ENCODE measurements around the gene BLACAT1. TPM values are rescaled to one million over a fixed set of nuclear protein-coding genes. Genes with fewer than 3 reads are reported as not detected.

Gene BLACAT1
- total and polyA plus RNA-seq, 4 donors = 0.35 to 0.74 (median 0.58) TPM

- ATAC-seq (ENCODE audit: insufficient read depth, low FRiP score) (no peak), DNase-seq (no peak)
- H3K9ac ChIP-seq (ENCODE audit: insufficient read depth in 1 of 2, low read length in 2 of 2) = no peak overlapping the region
- TF ChIP-seq, protein P1, sequence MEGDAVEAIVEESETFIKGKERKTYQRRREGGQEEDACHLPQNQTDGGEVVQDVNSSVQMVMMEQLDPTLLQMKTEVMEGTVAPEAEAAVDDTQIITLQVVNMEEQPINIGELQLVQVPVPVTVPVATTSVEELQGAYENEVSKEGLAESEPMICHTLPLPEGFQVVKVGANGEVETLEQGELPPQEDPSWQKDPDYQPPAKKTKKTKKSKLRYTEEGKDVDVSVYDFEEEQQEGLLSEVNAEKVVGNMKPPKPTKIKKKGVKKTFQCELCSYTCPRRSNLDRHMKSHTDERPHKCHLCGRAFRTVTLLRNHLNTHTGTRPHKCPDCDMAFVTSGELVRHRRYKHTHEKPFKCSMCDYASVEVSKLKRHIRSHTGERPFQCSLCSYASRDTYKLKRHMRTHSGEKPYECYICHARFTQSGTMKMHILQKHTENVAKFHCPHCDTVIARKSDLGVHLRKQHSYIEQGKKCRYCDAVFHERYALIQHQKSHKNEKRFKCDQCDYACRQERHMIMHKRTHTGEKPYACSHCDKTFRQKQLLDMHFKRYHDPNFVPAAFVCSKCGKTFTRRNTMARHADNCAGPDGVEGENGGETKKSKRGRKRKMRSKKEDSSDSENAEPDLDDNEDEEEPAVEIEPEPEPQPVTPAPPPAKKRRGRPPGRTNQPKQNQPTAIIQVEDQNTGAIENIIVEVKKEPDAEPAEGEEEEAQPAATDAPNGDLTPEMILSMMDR (IDR thresholded peaks at IDR 0.05; ENCODE audit: control extremely low read depth, extremely low read depth) = no peak
- no peak overlapping the region for H3K4me3 ChIP-seq
- peaks cover 3 to 37% (median 9%) of the 10 kb centered on the region in 5 donors for H3K4me1 ChIP-seq (ENCODE audit: control insufficient read depth in 5 of 5, insufficient read depth in 5 of 5, low read length in 5 of 5)
- 52 to 53% methylated on average over 2 of the region's 2 CpGs for WGBS, 2 donors
- no peak overlapping the region for H3K27ac ChIP-seq (ENCODE audit: low read depth in 1 of 2, low read length in 1 of 2)
- H3K36me3 ChIP-seq (ENCODE audit: control insufficient read depth in 4 of 4, insufficient read depth in 4 of 4, low read length in 4 of 4) = no peaks in the 10 kb centered on the region
- H3K9me3 ChIP-seq (ENCODE audit: control insufficient read depth in 4 of 4, insufficient read depth in 3 of 4, low read length in 3 of 4) = no peaks in the 10 kb centered on the region
- H3K27me3 ChIP-seq (ENCODE audit: control insufficient read depth in 3 of 3, insufficient read depth in 3 of 3, low read length in 2 of 3) = no peaks in the 10 kb centered on the region
Measured at GRCh38 chr1:205492201-205492667, 36.4 kb upstream of the BLACAT1 start.

- DNase-seq (peak in 1 of 3 donors; percentile 28), ATAC-seq (ENCODE audit: insufficient read depth, low FRiP score) (no peak)
- peaks cover 3 to 37% (median 9%) of the 10 kb centered on the region in 5 donors for H3K4me1 ChIP-seq (ENCODE audit: control insufficient read depth in 5 of 5, insufficient read depth in 5 of 5, low read length in 5 of 5)
- no peak overlapping the region for H3K9ac ChIP-seq (ENCODE audit: insufficient read depth in 1 of 2, low read length in 2 of 2)
- WGBS, 2 donors = 53 to 69% methylated on average over 4 of the region's 4 CpGs
- no peaks in the 10 kb centered on the region for H3K9me3 ChIP-seq (ENCODE audit: control insufficient read depth in 4 of 4, insufficient read depth in 3 of 4, low read length in 3 of 4)
- no peak overlapping the region for H3K27ac ChIP-seq (ENCODE audit: low read depth in 1 of 2, low read length in 1 of 2)
- TF ChIP-seq, protein P1 (IDR thresholded peaks at IDR 0.05; ENCODE audit: control extremely low read depth, extremely low read depth) = no peak
- H3K27me3 ChIP-seq (ENCODE audit: control insufficient read depth in 3 of 3, insufficient read depth in 3 of 3, low read length in 2 of 3) = no peaks in the 10 kb centered on the region
- H3K36me3 ChIP-seq (ENCODE audit: control insufficient read depth in 4 of 4, insufficient read depth in 4 of 4, low read length in 4 of 4) = no peaks in the 10 kb centered on the region
- H3K4me3 ChIP-seq = no peak overlapping the region
Measured at GRCh38 chr1:205491794-205492193, 35.9 kb upstream of the BLACAT1 start.

- no peak overlapping the region for H3K4me3 ChIP-seq
- H3K27ac ChIP-seq (ENCODE audit: low read depth in 1 of 2, low read length in 1 of 2) = no peak overlapping the region
- TF ChIP-seq, protein P1 (IDR thresholded peaks at IDR 0.05; ENCODE audit: control extremely low read depth, extremely low read depth) = peak; percentile 74
- H3K9me3 ChIP-seq (ENCODE audit: control insufficient read depth in 4 of 4, insufficient read depth in 3 of 4, low read length in 3 of 4) = no peaks in the 10 kb centered on the region
- WGBS, 2 donors = 40% methylated on average over 9 of the region's 9 CpGs
- peaks cover 0 to 13% (median 4%) of the 10 kb centered on the region in 5 donors for H3K4me1 ChIP-seq (ENCODE audit: control insufficient read depth in 5 of 5, insufficient read depth in 5 of 5, low read length in 5 of 5)
- H3K9ac ChIP-seq (ENCODE audit: insufficient read depth in 1 of 2, low read length in 2 of 2) = no peak overlapping the region
- ATAC-seq (ENCODE audit: insufficient read depth, low FRiP score) = no peak
- no peaks in the 10 kb centered on the region for H3K36me3 ChIP-seq (ENCODE audit: control insufficient read depth in 4 of 4, insufficient read depth in 4 of 4, low read length in 4 of 4)
- peak; percentile 65 to 79 (median 78) for DNase-seq
- peaks cover 0 to 8% (median 6%) of the 10 kb centered on the region in 3 donors for H3K27me3 ChIP-seq (ENCODE audit: control insufficient read depth in 3 of 3, insufficient read depth in 3 of 3, low read length in 2 of 3)
Measured at GRCh38 chr1:205488074-205488723, 32.4 kb upstream of the BLACAT1 start.

Measured in lung (tissue), 12 donors.